Ammon's horn (tissue), 1 donor: ENCODE measurements around the gene ANTKMT.
A peak's percentile ranks its signal among the peaks of the same experiment; 100 is the strongest.
"Not testable (repeated sequence)": the region's sequence is repeated elsewhere in the genome, so short reads cannot be mapped to it uniquely, and the experiment has no call there.

ENCODE experiments used
- DNase-seq: peaks from one replicate; pipeline ENCODE4 v3.0.0-alpha.2; 2016; ENCODE audit warnings: low spot score

Gene ANTKMT

GRCh38 chr16:681746-682427 lies 39.1 kb upstream of the ANTKMT start:
- no peak for DNase-seq

GRCh38 chr16:682493-683395 lies 38.2 kb upstream of the ANTKMT start:
- no peak for DNase-seq

GRCh38 chr16:683396-684070 lies 37.4 kb upstream of the ANTKMT start:
- no peak for DNase-seq

- DNase-seq = peak; percentile 96
Observed at GRCh38 chr16:684071-684794, 36.7 kb upstream of the ANTKMT start, which contains the start of gene JMJD8. JMJD8 (minus strand) TSS chr16:684334; CDS start chr16:684319, 15 bp downstream.

- DNase-seq = no peak
Observed at GRCh38 chr16:684961-685696, 35.8 kb upstream of the ANTKMT start.

- DNase-seq = no peak
Observed at GRCh38 chr16:685967-686366, 35.0 kb upstream of the ANTKMT start.

- no peak for DNase-seq
Observed at GRCh38 chr16:686459-687260, 34.3 kb upstream of the ANTKMT start.

GRCh38 chr16:687499-687898 lies 33.4 kb upstream of the ANTKMT start:
- DNase-seq = no peak

GRCh38 chr16:689175-689897 lies 31.6 kb upstream of the ANTKMT start:
- no peak for DNase-seq

- not testable (repeated sequence) for DNase-seq
Observed at GRCh38 chr16:691242-691641, 29.7 kb upstream of the ANTKMT start.

- no peak for DNase-seq
Observed at GRCh38 chr16:692356-693108, 28.4 kb upstream of the ANTKMT start.

- no peak for DNase-seq
Observed at GRCh38 chr16:693364-693763, 27.6 kb upstream of the ANTKMT start.

- no peak for DNase-seq
Observed at GRCh38 chr16:693766-694165, 27.2 kb upstream of the ANTKMT start.

- no peak for DNase-seq
Observed at GRCh38 chr16:694187-694862, 26.6 kb upstream of the ANTKMT start.

- DNase-seq = no peak
Observed at GRCh38 chr16:694863-695354, 26.0 kb upstream of the ANTKMT start.

GRCh38 chr16:695355-696089 lies 25.4 kb upstream of the ANTKMT start:
- DNase-seq = no peak

- no peak for DNase-seq
Observed at GRCh38 chr16:698911-699671, 21.9 kb upstream of the ANTKMT start.
